OCI-LY7 (cell line): ENCODE data around the gene ELMO1. TPM values are rescaled to one million over a fixed set of nuclear protein-coding genes. Genes with fewer than 3 reads are reported as not detected.

ENCODE experiments used
- BruUV-seq: library from RNA; stranded (reverse); fragments of 400-500 nt; replicated peaks from 2 replicates; lab custom pipeline; 2021; lab: Mats Ljungman, UMichigan
- CTCF ChIA-PET: fragments of 300-600 bp; sonication (Branson Sonifier 250); formaldehyde crosslinking; loops from one replicate; lab custom pipeline; 2022; ENCODE audit warnings: antibody characterized with exemption; ENCODE audit not compliant: unreplicated experiment; lab: Charles Lee
- POLR2A ChIA-PET: fragments of 300-600 bp; sonication (Branson Sonifier 250); formaldehyde crosslinking; loops from one replicate; lab custom pipeline; 2022; ENCODE audit warnings: antibody characterized with exemption; lab: Charles Lee
- DNase-seq: peaks from one replicate; pipeline ENCODE4 v3.0.0-alpha.2; 2015; ENCODE audit warnings: low spot score
- H2AFZ ChIP-seq: fragments of 200-600 bp; sonication (generic), shearing (Covaris generic); 2 replicates; pipeline ENCODE4 v1.6.1; 2014; ENCODE audit warnings: mild to moderate bottlenecking, antibody characterized with exemption, low read length, moderate library complexity
- H3K27ac ChIP-seq: fragments of 200-600 bp; sonication (generic); 2 replicates; pipeline ENCODE4 v1.5.1; 2014; ENCODE audit warnings: mixed run types, low read depth, mild to moderate bottlenecking, moderate library complexity, low read length, inconsistent platforms; ENCODE audit not compliant: poor library complexity, severe bottlenecking
- H3K36me3 ChIP-seq: fragments of 200-600 bp; sonication (generic); 2 replicates; pipeline ENCODE4 v1.6.1; 2014; ENCODE audit warnings: mild to moderate bottlenecking, antibody characterized with exemption, low read length, moderate library complexity, mixed read lengths; ENCODE audit not compliant: insufficient read depth
- H3K4me1 ChIP-seq: fragments of 200-600 bp; sonication (generic); 2 replicates; pipeline ENCODE4 v1.5.1; 2014; ENCODE audit warnings: mild to moderate bottlenecking, low read length; ENCODE audit not compliant: insufficient read depth, poor library complexity, severe bottlenecking
- H3K4me2 ChIP-seq: fragments of 200-600 bp; sonication (generic); 2 replicates; pipeline ENCODE4 v1.6.1; 2014; ENCODE audit warnings: mild to moderate bottlenecking, low read length
- H3K4me3 ChIP-seq: fragments of 200-600 bp; sonication (generic); 2 replicates; pipeline ENCODE4 v1.5.1; 2014; ENCODE audit warnings: mild to moderate bottlenecking, low read depth, low read length; ENCODE audit not compliant: poor library complexity, severe bottlenecking
- H3K79me2 ChIP-seq: fragments of 200-600 bp; sonication (generic); 2 replicates; pipeline ENCODE4 v1.6.1; 2016; ENCODE audit warnings: low read depth, mild to moderate bottlenecking, low read length, moderate library complexity, mixed read lengths; ENCODE audit not compliant: insufficient read depth
- H3K9me2 ChIP-seq: fragments of 200-600 bp; sonication (generic); 2 replicates; pipeline ENCODE4 v1.6.1; 2016; ENCODE audit warnings: mild to moderate bottlenecking, low read length, mixed read lengths; ENCODE audit not compliant: insufficient read depth
- H3K9me3 ChIP-seq: fragments of 200-600 bp; sonication (generic); 2 replicates; pipeline ENCODE4 v1.6.1; 2014; ENCODE audit warnings: mild to moderate bottlenecking, mixed run types, low read length, mixed read lengths
- H4K20me1 ChIP-seq: fragments of 200-600 bp; sonication (generic); 2 replicates; pipeline ENCODE4 v1.6.1; 2014; ENCODE audit warnings: mild to moderate bottlenecking, antibody characterized with exemption, low read length, moderate library complexity, mixed read lengths; ENCODE audit not compliant: insufficient read depth
- EZH2phosphoT487 ChIP-seq: fragments of 200-600 bp; sonication (generic); IDR thresholded peaks from 2 replicates; pipeline ENCODE4 v1.6.1; 2018; ENCODE audit warnings: low read depth, borderline replicate concordance, mild to moderate bottlenecking, mixed run types, antibody characterized with exemption, low read length, moderate library complexity, mixed read lengths
- intact Hi-C: fragments of 100-400 bp; cut with micrococcal nuclease; formaldehyde crosslinking; loops from one replicate; pipeline ENCODE4 v1.10.0; 2022; ENCODE audit not compliant: unreplicated experiment
- total RNA-seq, 2 experiments: library from RNA; depleted of rRNA in 1 of 2; stranded (reverse); fragments of >200 nt in 1 of 2; shearing (Covaris generic) in 1 of 2; gene quantifications; 2 replicates each; pipeline ENCODE4 v1.2.3, GENCODE V29; 2014 to 2022
- TF ChIP-seq, protein P1 (sequence below): fragments of 200-600 bp; sonication (generic); conservative IDR thresholded peaks from 2 replicates; pipeline ENCODE4 v1.5.1; 2014; ENCODE audit warnings: mild to moderate bottlenecking, antibody characterized with exemption, low read length, moderate library complexity, mixed read lengths

The ELMO1 gene
- total RNA-seq, 2 experiments from 2014 or later: 101 to 103 TPM

DNA sequence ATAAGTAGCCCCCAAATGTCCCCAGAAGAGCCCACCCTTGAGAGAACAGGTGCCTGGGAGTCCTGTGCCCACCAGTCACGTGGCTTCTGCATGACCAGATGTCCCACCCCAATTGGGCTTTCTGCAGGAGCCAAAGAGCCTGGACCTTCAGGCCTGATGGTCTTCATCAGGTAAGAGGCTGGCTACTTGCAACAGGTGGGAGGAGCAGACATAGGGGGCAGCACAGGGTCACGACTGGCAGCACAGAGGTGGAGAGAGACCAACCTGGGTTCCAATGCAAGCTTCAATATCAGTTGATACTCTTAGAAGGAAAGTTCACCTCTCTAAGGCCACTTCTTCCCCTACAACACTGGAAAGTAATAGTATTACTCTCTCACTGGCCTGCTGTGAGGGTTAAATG lies 288.0 kb downstream of the ELMO1 start:
- Histone ChIP-seq H3K9me2 (no peaks in the 10 kb centered on the region), H3K4me3 (no peak overlapping the region), H3K27ac (no peak overlapping the region), H4K20me1 (no peaks in the 10 kb centered on the region), H3K79me2 (no peaks in the 10 kb centered on the region), H3K4me1 (no peaks in the 10 kb centered on the region), H3K4me2 (no peak overlapping the region), H2AFZ (no peak overlapping the region), H3K36me3 (peaks cover 6% of the 10 kb centered on the region), H3K9me3 (no peaks in the 10 kb centered on the region)
- BruUV-seq: no TSS peak
- POLR2A ChIA-PET: no interaction called here
- intact Hi-C loops: no loop called here
- TF ChIP-seq, protein P1, sequence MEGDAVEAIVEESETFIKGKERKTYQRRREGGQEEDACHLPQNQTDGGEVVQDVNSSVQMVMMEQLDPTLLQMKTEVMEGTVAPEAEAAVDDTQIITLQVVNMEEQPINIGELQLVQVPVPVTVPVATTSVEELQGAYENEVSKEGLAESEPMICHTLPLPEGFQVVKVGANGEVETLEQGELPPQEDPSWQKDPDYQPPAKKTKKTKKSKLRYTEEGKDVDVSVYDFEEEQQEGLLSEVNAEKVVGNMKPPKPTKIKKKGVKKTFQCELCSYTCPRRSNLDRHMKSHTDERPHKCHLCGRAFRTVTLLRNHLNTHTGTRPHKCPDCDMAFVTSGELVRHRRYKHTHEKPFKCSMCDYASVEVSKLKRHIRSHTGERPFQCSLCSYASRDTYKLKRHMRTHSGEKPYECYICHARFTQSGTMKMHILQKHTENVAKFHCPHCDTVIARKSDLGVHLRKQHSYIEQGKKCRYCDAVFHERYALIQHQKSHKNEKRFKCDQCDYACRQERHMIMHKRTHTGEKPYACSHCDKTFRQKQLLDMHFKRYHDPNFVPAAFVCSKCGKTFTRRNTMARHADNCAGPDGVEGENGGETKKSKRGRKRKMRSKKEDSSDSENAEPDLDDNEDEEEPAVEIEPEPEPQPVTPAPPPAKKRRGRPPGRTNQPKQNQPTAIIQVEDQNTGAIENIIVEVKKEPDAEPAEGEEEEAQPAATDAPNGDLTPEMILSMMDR: no peak
- CTCF ChIA-PET: no interaction called here
- no peak for DNase-seq

DNA sequence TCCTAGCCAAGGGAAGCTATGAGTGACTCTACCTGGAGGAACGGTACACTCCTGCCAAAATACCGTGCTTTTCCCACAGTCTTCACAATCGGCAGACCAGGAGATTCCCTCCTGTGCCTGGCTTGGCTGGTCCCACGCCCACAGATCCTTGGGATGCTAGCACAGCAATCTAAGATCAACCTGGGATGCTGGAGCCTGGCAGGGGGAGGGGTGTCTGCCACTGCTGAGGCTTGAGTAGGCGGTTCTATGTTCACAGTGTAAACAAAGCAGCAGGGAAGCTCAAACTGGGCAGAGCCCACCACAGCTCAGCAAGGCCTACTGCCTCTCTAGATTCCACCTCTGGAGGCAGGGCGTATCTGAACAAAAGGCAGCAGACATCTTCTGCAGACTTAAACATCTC lies 295.3 kb downstream of the ELMO1 start:
- H3K36me3 ChIP-seq: peaks cover 18% of the 10 kb centered on the region; the same call in 1 of the 2 replicates
- no peaks in the 10 kb centered on the region for H4K20me1 ChIP-seq
- DNase-seq: no peak
- H3K9me2 ChIP-seq: no peaks in the 10 kb centered on the region
- no peaks in the 10 kb centered on the region for H3K4me1 ChIP-seq
- no peak for TF ChIP-seq EZH2phosphoT487
- H3K27ac ChIP-seq: no peak overlapping the region
- ChIA-PET POLR2A (no interaction called here), CTCF (no interaction called here)
- intact Hi-C loops: no loop called here
- H2AFZ ChIP-seq: no peak overlapping the region
- H3K79me2 ChIP-seq: no peaks in the 10 kb centered on the region
- H3K4me3 ChIP-seq: no peak overlapping the region
- H3K4me2 ChIP-seq: no peak overlapping the region
- BruUV-seq: no TSS peak
- H3K9me3 ChIP-seq: no peaks in the 10 kb centered on the region

DNA sequence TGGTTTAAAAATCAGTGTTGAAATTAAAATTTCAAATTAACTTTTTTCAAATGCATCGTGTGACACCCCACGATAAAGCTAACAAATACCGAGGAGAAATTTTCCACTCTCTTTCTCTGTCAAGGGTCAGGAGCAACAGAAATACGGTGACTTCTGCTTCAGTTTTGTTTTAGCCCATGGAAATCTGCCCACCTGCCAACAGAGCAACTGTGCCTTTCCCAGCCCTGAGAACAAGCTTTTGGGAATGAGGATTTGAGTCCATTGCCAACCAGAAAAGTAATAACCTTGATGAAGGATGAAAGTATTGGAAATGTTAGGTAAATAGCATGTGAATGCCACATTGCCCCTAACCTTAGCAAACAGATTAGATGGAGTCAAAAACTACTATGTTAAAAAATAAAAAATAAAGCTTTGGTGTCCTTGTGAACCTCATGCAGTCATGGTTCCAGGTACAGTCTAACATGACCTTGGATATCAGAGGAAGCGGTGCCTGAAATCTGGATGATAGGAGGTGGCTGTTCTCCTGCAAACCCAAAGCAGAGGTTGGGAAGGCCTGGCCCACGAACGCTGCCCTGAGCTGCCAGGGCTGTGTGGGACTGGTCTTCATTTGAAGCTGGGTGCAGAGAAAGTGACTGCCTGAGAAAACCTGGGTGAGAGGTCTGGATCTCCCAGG lies 296.8 kb downstream of the ELMO1 start:
- Histone ChIP-seq H3K4me3 (no peak overlapping the region), H3K9me3 (no peaks in the 10 kb centered on the region), H3K4me2 (no peak overlapping the region), H3K9me2 (no peaks in the 10 kb centered on the region), H3K27ac (no peak overlapping the region), H4K20me1 (no peaks in the 10 kb centered on the region), H3K79me2 (no peaks in the 10 kb centered on the region), H2AFZ (no peak overlapping the region), H3K4me1 (no peaks in the 10 kb centered on the region), H3K36me3 (peaks cover 18% of the 10 kb centered on the region; the same call in 1 of the 2 replicates)
- BruUV-seq: no TSS peak
- no peak for DNase-seq
- TF ChIP-seq, protein P1: no peak
- TF ChIP-seq EZH2phosphoT487: no peak
- ChIA-PET POLR2A (interaction anchor here (0.7 kb wide), 1 partner anchor 696 kb away, joined by 4 read pairs; no protein-coding TSS in a partner anchor), CTCF (no interaction called here)
- intact Hi-C loops: no loop called here
